22Rv1 (cell line): ENCODE results near the gene TUBB.

Experiments
- ZFX ChIP-seq: fragments of 450-650 bp; IDR thresholded peaks from 2 replicates; pipeline ENCODE4 v1.6.1; 2017; ENCODE audit warnings: antibody characterized with exemption, borderline replicate concordance
- TF ChIP-seq, protein P1 (sequence below): fragments of 450-650 bp; IDR thresholded peaks from 2 replicates; pipeline ENCODE4 v1.5.1; 2017; ENCODE audit warnings: mild to moderate bottlenecking

DNA sequence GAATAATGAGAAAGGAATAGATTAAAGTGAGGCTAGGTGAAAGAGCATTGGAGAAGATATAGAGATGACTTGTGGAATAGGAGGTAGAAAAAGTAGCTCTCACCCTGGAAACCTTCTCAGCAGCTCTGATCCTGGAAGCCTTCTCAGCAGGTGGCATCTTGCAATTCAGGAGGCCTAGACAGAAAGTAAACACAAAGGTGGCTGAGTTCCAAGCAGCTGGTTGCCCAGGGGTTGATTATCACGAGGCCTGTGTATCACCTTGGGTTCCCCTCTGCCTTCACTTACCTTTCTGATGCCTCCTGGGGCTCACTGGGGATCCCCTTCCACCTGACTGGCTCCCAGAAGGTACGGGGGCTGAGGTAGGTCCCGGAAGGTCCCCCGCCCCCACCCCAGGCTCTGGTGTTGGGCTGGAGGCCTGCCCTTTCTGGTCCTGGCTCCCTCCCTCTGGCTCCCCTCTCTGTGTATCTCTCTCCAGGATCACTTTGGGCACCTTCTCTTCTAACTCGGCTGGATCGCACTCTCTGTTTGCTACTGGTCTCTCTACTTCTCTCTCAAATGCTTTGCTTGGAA, 12.8 kb upstream of the TUBB start:
- TF ChIP-seq, protein P1, sequence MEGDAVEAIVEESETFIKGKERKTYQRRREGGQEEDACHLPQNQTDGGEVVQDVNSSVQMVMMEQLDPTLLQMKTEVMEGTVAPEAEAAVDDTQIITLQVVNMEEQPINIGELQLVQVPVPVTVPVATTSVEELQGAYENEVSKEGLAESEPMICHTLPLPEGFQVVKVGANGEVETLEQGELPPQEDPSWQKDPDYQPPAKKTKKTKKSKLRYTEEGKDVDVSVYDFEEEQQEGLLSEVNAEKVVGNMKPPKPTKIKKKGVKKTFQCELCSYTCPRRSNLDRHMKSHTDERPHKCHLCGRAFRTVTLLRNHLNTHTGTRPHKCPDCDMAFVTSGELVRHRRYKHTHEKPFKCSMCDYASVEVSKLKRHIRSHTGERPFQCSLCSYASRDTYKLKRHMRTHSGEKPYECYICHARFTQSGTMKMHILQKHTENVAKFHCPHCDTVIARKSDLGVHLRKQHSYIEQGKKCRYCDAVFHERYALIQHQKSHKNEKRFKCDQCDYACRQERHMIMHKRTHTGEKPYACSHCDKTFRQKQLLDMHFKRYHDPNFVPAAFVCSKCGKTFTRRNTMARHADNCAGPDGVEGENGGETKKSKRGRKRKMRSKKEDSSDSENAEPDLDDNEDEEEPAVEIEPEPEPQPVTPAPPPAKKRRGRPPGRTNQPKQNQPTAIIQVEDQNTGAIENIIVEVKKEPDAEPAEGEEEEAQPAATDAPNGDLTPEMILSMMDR: no peak
- no peak for TF ChIP-seq ZFX
